ENCODE measurements around the gene ERF. TPM values are rescaled to one million over a fixed set of nuclear protein-coding genes. Genes with fewer than 3 reads are reported as not detected.

ERF gene
- total RNA-seq, 1 donor from 2014 or later: 51.6 TPM

DNA sequence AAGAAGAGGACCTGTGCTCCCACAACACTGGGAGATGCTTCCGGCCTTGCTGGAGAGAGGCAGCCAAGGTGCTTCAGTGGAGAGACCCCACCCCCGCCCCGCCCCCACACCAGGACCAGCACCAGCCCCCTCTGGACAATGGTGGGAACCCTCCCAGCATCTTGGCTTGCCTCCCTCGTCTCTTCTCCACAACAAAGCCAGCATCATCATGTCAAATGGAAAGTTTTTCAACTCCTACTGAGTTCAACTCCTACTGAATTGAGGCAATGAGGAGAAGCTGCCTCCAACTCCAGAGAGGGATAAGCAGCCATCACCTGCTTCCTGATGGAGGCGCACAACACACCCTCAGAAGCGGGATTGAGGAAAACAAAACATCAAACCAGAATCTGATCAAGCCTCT lies 50.3 kb downstream of the ERF start:
- no peak overlapping the region for H3K27ac ChIP-seq
- intact Hi-C loops (cut with DNase I): no loop called here
- no peaks in the 10 kb centered on the region for H3K4me1 ChIP-seq
- TF ChIP-seq CTCF (IDR thresholded peaks at IDR 0.05): no peak
- no peak for DNase-seq (ENCODE audit: low spot score in 2 of 2)
- H3K4me3 ChIP-seq: no peak overlapping the region
- no peaks in the 10 kb centered on the region for H3K27me3 ChIP-seq
- no peaks in the 10 kb centered on the region for H3K9me3 ChIP-seq
- peaks cover 60 to 95% of the 10 kb centered on the region in 2 donors for H3K36me3 ChIP-seq

- no peak overlapping the region for H3K27ac ChIP-seq
- peaks cover 58 to 95% of the 10 kb centered on the region in 2 donors for H3K36me3 ChIP-seq
These were observed 51.2 kb downstream of the ERF start for GRCh38 chr19:42203700-42204099.

DNA sequence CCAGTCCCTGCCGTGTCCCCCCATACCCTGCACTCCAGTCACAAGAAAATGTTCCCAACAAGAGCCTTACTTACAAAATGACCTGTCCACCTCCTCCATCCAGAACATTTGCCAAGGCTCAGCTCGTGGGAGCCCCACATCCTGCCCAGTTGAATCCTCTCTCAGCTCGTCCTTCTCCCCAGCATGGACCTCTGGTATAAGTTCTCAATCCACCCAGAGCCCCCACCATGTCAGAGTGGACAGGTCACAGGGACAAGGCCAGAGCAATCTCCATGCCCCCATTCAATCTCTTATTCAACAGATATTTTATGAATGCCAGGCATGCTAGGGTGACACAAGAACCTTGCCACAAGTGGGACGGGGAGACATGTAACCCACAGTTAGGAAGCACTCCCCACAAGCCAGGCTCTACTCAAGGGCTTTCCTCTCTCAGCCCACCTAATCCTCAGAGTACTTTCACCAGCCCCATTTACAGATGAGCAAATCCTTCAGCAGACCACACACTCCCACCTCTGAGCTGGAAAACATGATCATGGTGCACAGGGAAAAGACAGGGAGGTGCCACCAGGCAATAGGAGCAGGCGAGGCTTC lies 52.5 kb downstream of the ERF start:
- TF ChIP-seq CTCF (IDR thresholded peaks at IDR 0.05): no peak
- no peak overlapping the region for H3K4me3 ChIP-seq
- no peak for DNase-seq (ENCODE audit: low spot score in 2 of 2)
- H3K27ac ChIP-seq: no peak overlapping the region
- intact Hi-C loops (cut with DNase I): no loop called here
- no peaks in the 10 kb centered on the region for H3K4me1 ChIP-seq
- no peaks in the 10 kb centered on the region for H3K9me3 ChIP-seq
- peaks cover 52 to 93% of the 10 kb centered on the region in 2 donors for H3K36me3 ChIP-seq
- no peaks in the 10 kb centered on the region for H3K27me3 ChIP-seq

More at GRCh38 chr19:42203700-42204099, 51.2 kb downstream of the ERF start:
- TF ChIP-seq CTCF (IDR thresholded peaks at IDR 0.05): no peak
- intact Hi-C loops (cut with DNase I): no loop called here
- no peaks in the 10 kb centered on the region for H3K27me3 ChIP-seq
- no peaks in the 10 kb centered on the region for H3K9me3 ChIP-seq
- H3K4me3 ChIP-seq: no peak overlapping the region
- no peaks in the 10 kb centered on the region for H3K4me1 ChIP-seq
- no peak for DNase-seq (ENCODE audit: low spot score in 2 of 2)

- no peak for DNase-seq (ENCODE audit: low spot score in 2 of 2)
- Histone ChIP-seq H3K27me3 (no peaks in the 10 kb centered on the region), H3K4me3 (no peak overlapping the region), H3K4me1 (no peaks in the 10 kb centered on the region), H3K9me3 (no peaks in the 10 kb centered on the region), H3K27ac (peak overlapping the region in 1 of 2 donors; percentile 15), H3K36me3 (peaks cover 46 to 88% of the 10 kb centered on the region in 2 donors)
- no peak for TF ChIP-seq CTCF (IDR thresholded peaks at IDR 0.05)
- intact Hi-C loops (cut with DNase I): no loop called here
These were observed 53.2 kb downstream of the ERF start for GRCh38 chr19:42201489-42202289.

GRCh38 chr19:42200116-42200715 lies 54.7 kb downstream of the ERF start:
- DNase-seq (ENCODE audit: low spot score in 2 of 2): no peak
- intact Hi-C loops (cut with DNase I): no loop called here
- Histone ChIP-seq H3K4me3 (no peak overlapping the region), H3K27me3 (no peaks in the 10 kb centered on the region), H3K27ac (peak overlapping the region in 1 of 2 donors; percentile 7), H3K4me1 (no peaks in the 10 kb centered on the region), H3K9me3 (no peaks in the 10 kb centered on the region), H3K36me3 (peaks cover 39 to 81% of the 10 kb centered on the region in 2 donors)
- no peak for TF ChIP-seq CTCF (IDR thresholded peaks at IDR 0.05)

Data from ascending aorta (tissue), 2 donors.